ENCODE measurements around the gene BRICD5. TPM values are rescaled to one million over a fixed set of nuclear protein-coding genes. Genes with fewer than 3 reads are reported as not detected.

BRICD5 gene
- total and polyA plus RNA-seq, 2 of the 13 experiments (the other 11 are each of a cell fraction or from before 2014, with no cell fraction given), result 1.6 to 5.8 TPM

DNA sequence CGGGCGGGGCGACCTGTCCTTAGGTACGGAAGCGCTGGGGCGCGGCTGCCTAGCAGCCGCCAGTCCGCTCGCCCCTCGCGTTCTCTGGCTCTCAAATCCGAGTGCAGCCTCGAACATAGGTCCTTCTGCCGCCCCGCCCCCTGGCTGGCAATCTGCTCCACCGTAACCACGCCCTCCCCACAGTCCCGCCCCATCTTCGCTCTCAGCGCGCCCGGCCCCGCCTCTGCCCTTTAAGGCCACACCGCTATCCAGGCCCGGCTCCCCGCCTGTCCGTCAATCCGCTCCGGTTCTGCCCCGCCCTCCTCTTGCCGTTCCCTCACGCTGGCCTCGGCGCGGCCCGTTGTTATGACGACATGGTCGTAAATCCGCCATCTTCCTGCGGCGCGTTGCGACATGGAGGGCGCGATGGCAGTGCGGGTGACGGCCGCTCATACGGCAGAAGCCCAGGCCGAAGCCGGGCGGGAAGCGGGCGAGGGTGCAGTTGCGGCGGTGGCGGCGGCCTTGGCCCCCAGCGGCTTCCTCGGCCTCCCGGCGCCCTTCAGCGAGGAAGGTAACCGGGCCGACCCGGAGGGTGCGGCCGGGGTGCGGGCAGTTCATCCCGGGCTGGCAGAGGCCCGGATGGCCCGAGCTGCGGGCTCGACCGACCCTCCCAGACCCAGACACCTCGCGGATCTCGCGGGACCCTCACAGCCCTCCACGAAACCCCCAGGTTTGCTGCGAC is 12.7 kb upstream of the BRICD5 start, which contains the start of gene E4F1:
E4F1 (plus strand) TSS at position 371 of the 721 bp plus-strand sequence; CDS start at position 394, 23 bp downstream.
- Histone ChIP-seq H3K9me3 (ENCODE audit: low read length) (no peaks in the 10 kb centered on the region), H4K20me1 (ENCODE audit: insufficient read depth, low read length) (peaks cover 11% of the 10 kb centered on the region), H3K4me3 (replicated peaks in 1 of 3; ENCODE audit: insufficient read depth in 1 of 3, low read depth in 2 of 3, low read length in 3 of 3) (peak within 1 kb of the TSS; percentile 78 to 95 (median 79)), H2AFZ (ENCODE audit: low read length) (no peak within 1 kb of the TSS), H3K4me1 (ENCODE audit: insufficient read depth, low read length) (peaks cover 48% of the 10 kb centered on the region), H3K36me3 (replicated peaks in 1 of 2; ENCODE audit: control insufficient read depth in 1 of 2, insufficient read depth in 2 of 2, low read length in 2 of 2) (peaks cover 3 to 6% of the 10 kb centered on the region in 2 experiments; a peak in 2 of 5 replicates), H3K27me3 (ENCODE audit: control insufficient read depth in 1 of 2, insufficient read depth in 2 of 2, low read length in 2 of 2) (no peaks in the 10 kb centered on the region), H3K79me2 (ENCODE audit: insufficient read depth, low read length) (peaks cover 18% of the 10 kb centered on the region), H3K27ac (ENCODE audit: extremely low read length, insufficient read depth, low read length) (peak within 1 kb of the TSS; percentile 80), H3K4me2 (ENCODE audit: low read depth, low read length) (peak within 1 kb of the TSS; percentile 83), H3K9ac (ENCODE audit: insufficient read depth, low read depth, low read length) (peak within 1 kb of the TSS; percentile 89)
- ChIA-PET CTCF (ENCODE audit: low intra/inter-chr PET ratio, low total read pairs) (no interaction called here), POLR2A (interaction anchor here (1.0 to 2.6 kb wide), 4 partner anchors 9 to 28 kb away, joined by 3 to 14 read pairs (median 8); partner anchors contain the start of genes ECI1, MLST8 and PGP)
- intact Hi-C loops (cut with micrococcal nuclease; ENCODE audit: unreplicated experiment) (no loop called here), in situ Hi-C loops (cut with HindIII; ENCODE audit: extremely low pct_ligation_motif_present, low pct_unique_long_range_greater_than_20kb) (no loop called here)
- BruUV-seq (replicated peaks), result no TSS peak
- DNase-seq (ENCODE audit: low spot score) (peak; percentile 97), ATAC-seq (peak; percentile 84), FAIRE-seq (peak; percentile 95)
- WGBS (ENCODE audit: low lambda C conversion rate), result under 1% methylated on average over 31 of the region's 82 CpGs
- TF ChIP-seq, protein P1, sequence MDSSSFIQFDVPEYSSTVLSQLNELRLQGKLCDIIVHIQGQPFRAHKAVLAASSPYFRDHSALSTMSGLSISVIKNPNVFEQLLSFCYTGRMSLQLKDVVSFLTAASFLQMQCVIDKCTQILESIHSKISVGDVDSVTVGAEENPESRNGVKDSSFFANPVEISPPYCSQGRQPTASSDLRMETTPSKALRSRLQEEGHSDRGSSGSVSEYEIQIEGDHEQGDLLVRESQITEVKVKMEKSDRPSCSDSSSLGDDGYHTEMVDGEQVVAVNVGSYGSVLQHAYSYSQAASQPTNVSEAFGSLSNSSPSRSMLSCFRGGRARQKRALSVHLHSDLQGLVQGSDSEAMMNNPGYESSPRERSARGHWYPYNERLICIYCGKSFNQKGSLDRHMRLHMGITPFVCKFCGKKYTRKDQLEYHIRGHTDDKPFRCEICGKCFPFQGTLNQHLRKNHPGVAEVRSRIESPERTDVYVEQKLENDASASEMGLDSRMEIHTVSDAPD (CRISPR knock-in tag; IDR thresholded peaks at IDR 0.05), result peak; percentile 63
- TF ChIP-seq JUNB (CRISPR knock-in tag; IDR thresholded peaks at IDR 0.05; ENCODE audit: borderline replicate concordance), result no peak
- no peak for TF ChIP-seq ZNF83 (CRISPR knock-in tag; IDR thresholded peaks at IDR 0.05; ENCODE audit: borderline replicate concordance)
- TF ChIP-seq, protein P2, sequence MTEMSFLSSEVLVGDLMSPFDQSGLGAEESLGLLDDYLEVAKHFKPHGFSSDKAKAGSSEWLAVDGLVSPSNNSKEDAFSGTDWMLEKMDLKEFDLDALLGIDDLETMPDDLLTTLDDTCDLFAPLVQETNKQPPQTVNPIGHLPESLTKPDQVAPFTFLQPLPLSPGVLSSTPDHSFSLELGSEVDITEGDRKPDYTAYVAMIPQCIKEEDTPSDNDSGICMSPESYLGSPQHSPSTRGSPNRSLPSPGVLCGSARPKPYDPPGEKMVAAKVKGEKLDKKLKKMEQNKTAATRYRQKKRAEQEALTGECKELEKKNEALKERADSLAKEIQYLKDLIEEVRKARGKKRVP (CRISPR knock-in tag; IDR thresholded peaks at IDR 0.05), result peak in 1 of 2 experiments; percentile 63; a peak in 1 of 4 replicates
- TF ChIP-seq ASH2L (IDR thresholded peaks at IDR 0.05; ENCODE audit: insufficient read length, low read depth, low read length), result peak; percentile 80
- peak; percentile 53; the same call in 1 of the 2 replicates for TF ChIP-seq SRF (IDR thresholded peaks at IDR 0.05; ENCODE audit: low read depth, low read length)
- TF ChIP-seq PRMT3 (CRISPR knock-in tag; IDR thresholded peaks at IDR 0.05; ENCODE audit: borderline replicate concordance, low read depth), result no peak
- no peak for TF ChIP-seq MAFK (conservative IDR thresholded peaks at IDR 0.05 in 1 of 2, IDR thresholded peaks at IDR 0.05 in 1 of 2; ENCODE audit: low read length in 2 of 2)
- TF ChIP-seq, protein P3, sequence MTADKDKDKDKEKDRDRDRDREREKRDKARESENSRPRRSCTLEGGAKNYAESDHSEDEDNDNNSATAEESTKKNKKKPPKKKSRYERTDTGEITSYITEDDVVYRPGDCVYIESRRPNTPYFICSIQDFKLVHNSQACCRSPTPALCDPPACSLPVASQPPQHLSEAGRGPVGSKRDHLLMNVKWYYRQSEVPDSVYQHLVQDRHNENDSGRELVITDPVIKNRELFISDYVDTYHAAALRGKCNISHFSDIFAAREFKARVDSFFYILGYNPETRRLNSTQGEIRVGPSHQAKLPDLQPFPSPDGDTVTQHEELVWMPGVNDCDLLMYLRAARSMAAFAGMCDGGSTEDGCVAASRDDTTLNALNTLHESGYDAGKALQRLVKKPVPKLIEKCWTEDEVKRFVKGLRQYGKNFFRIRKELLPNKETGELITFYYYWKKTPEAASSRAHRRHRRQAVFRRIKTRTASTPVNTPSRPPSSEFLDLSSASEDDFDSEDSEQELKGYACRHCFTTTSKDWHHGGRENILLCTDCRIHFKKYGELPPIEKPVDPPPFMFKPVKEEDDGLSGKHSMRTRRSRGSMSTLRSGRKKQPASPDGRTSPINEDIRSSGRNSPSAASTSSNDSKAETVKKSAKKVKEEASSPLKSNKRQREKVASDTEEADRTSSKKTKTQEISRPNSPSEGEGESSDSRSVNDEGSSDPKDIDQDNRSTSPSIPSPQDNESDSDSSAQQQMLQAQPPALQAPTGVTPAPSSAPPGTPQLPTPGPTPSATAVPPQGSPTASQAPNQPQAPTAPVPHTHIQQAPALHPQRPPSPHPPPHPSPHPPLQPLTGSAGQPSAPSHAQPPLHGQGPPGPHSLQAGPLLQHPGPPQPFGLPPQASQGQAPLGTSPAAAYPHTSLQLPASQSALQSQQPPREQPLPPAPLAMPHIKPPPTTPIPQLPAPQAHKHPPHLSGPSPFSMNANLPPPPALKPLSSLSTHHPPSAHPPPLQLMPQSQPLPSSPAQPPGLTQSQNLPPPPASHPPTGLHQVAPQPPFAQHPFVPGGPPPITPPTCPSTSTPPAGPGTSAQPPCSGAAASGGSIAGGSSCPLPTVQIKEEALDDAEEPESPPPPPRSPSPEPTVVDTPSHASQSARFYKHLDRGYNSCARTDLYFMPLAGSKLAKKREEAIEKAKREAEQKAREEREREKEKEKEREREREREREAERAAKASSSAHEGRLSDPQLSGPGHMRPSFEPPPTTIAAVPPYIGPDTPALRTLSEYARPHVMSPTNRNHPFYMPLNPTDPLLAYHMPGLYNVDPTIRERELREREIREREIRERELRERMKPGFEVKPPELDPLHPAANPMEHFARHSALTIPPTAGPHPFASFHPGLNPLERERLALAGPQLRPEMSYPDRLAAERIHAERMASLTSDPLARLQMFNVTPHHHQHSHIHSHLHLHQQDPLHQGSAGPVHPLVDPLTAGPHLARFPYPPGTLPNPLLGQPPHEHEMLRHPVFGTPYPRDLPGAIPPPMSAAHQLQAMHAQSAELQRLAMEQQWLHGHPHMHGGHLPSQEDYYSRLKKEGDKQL (CRISPR knock-in tag; IDR thresholded peaks at IDR 0.05; ENCODE audit: low read depth), result 0 out of 2 replicates have a peak, but pooled peaks have one; percentile 24
- no peak for TF ChIP-seq PCBP1 (IDR thresholded peaks at IDR 0.05; ENCODE audit: borderline replicate concordance, low read depth, low read length)
- TF ChIP-seq SNRNP70 (IDR thresholded peaks at IDR 0.05; ENCODE audit: low read depth, low read length), result no peak
- TF ChIP-seq ZNF138 (CRISPR knock-in tag; IDR thresholded peaks at IDR 0.05; ENCODE audit: low read depth), result peak; percentile 51; the same call in 1 of the 2 replicates
- TF ChIP-seq DMAP1 (CRISPR knock-in tag; IDR thresholded peaks at IDR 0.05), result peak; percentile 69
- 0 out of 2 replicates have a peak, but pooled peaks have one; percentile 52 for TF ChIP-seq ZMYM2 (CRISPR knock-in tag; IDR thresholded peaks at IDR 0.05)
